Activated CD8-positive, alpha-beta memory T cell treated with anti-CD3 and anti-CD28 coated beads for 36 hours (primary cell): ENCODE measurements around the gene TMEM25. TPM values are rescaled to one million over a fixed set of nuclear protein-coding genes. Genes with fewer than 3 reads are reported as not detected.

ENCODE experiments used
- CTCF ChIA-PET: fragments of 350-600 bp; sonication (Branson Sonifier 250); formaldehyde crosslinking; loops from one replicate; lab custom pipeline; 2021; ENCODE audit warnings: antibody characterized with exemption; lab: Charles Lee
- POLR2A ChIA-PET: fragments of 350-600 bp; sonication (Branson Sonifier 250); formaldehyde crosslinking; loops from one replicate; lab custom pipeline; 2021; ENCODE audit warnings: antibody characterized with exemption; lab: Charles Lee
- total RNA-seq, 2 experiments: library from RNA; stranded (reverse); gene quantifications; one replicate each; pipeline ENCODE4 v1.2.3, GENCODE V29; 2021

Gene TMEM25
- total RNA-seq, 2 experiments from 2014 or later: 8.9 to 9.6 TPM

DNA sequence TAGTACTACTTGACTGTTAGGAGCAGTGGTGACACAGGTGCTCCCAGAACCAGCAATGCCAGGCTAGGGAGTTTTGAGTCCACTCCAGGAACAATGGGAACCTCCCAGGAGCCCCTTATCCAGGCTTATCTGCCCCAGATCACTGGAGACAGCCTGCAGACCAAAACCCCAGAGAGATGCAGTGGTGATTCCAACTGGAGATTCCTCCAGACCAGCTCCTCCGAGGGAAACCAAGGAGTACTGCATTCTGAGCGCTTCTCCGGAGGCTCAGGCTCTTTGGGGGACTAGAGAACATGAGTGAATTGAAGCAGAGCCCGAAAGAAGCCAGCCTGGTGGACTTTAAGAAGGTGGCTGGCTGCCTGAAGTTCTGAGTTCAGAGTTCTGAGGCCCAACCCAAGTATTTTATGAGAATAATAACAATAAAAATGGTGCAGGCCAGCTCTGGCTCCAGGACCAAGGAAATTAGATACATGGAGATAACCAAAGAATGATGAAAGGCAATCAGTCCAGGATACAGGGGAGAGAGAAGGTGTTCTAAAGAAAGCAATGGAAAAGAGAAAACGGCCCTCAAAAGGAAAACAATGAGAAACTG, 1.3 kb upstream of the TMEM25 start:
- ChIA-PET CTCF (interaction anchor here (1.2 kb wide), 1 partner anchor 35 kb away, joined by 3 read pairs; no protein-coding TSS in a partner anchor), POLR2A (interaction anchor here (0.6 kb wide), 1 partner anchor 132 kb away, joined by 3 read pairs; no protein-coding TSS in a partner anchor)

DNA sequence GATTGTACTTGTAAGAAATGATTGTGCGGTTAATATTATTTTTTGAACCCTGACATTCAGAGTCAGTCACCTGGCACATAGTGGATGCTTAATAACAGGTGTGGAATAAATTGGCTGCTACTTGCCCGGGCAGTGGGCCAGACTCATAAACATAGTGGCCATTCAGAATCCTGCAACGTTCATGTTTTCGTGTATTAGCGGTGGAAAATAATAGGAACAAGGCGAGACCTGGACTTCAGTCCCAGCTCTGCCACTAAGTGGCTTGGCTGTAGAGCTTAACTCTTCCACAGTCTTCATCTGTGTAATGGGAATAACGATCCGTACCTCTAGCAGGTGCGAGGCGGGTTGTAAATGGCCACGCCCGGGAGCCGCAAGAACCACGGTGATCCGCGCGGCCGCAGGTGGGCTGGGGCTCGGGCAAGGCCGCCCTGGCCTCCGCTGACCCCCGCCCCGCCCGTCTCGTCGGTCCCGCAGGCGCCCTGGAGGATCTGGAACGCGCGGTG, 761 bp upstream of the TMEM25 start:
- CTCF ChIA-PET: interaction anchor here (1.2 kb wide), 1 partner anchor 35 kb away, joined by 3 read pairs; no protein-coding TSS in a partner anchor
- POLR2A ChIA-PET: interaction anchor here (0.6 kb wide), 1 partner anchor 132 kb away, joined by 3 read pairs; no protein-coding TSS in a partner anchor

- ChIA-PET CTCF (no interaction called here), POLR2A (no interaction called here)
These were observed 649 bp downstream of the TMEM25 start for GRCh38 chr11:118531597-118532084.

DNA sequence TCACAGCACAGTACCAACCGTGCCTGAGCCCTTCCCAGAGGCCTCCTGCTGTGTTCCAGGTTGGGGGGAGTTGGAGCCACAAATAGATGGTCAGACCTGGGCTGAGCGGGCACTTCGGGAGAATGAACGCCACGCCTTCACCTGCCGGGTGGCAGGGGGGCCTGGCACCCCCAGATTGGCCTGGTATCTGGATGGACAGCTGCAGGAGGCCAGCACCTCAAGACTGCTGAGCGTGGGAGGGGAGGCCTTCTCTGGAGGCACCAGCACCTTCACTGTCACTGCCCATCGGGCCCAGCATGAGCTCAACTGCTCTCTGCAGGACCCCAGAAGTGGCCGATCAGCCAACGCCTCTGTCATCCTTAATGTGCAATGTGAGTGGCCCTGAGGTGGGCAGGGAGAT, 1.1 kb downstream of the TMEM25 start:
- CTCF ChIA-PET: no interaction called here
- POLR2A ChIA-PET: no interaction called here

GRCh38 chr11:118532852-118533768, 2.1 kb downstream of the TMEM25 start:
- POLR2A ChIA-PET: no interaction called here
- CTCF ChIA-PET: no interaction called here

GRCh38 chr11:118533769-118534729, 3.1 kb downstream of the TMEM25 start:
- ChIA-PET POLR2A (no interaction called here), CTCF (no interaction called here)

- POLR2A ChIA-PET: no interaction called here
- CTCF ChIA-PET: no interaction called here
These were observed 4.3 kb downstream of the TMEM25 start for GRCh38 chr11:118535261-118535660.

DNA sequence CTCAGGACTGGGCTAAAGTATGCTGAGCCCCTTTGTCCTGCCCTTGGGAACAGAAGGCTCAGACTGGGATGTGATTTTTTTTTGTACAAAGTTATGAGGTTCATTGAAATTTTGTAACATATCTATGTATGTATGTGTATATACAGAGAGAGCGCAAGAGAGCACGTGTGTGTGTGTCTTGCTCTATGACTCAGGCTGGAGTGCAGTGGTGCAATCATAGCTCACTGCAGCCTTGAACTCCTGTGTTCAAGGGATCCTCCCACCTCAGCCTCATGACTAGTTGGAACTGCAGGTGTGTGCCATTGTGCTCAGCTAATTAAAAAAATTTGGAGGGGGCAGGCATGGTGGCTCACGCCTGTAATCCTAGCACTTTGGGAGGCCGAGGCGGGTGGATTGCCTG, 5.7 kb downstream of the TMEM25 start:
- POLR2A ChIA-PET: interaction anchor here (0.6 to 0.7 kb wide), 2 partner anchors 18 to 461 kb away, joined by 3 to 4 read pairs; no protein-coding TSS in a partner anchor
- CTCF ChIA-PET: interaction anchor here (0.7 kb wide), 1 partner anchor 168 kb away, joined by 5 read pairs; no protein-coding TSS in a partner anchor

GRCh38 chr11:118537409-118537980, 6.5 kb downstream of the TMEM25 start:
- ChIA-PET CTCF (no interaction called here), POLR2A (interaction anchor here (0.7 kb wide), 1 partner anchor 460 kb away, joined by 3 read pairs; no protein-coding TSS in a partner anchor)

DNA sequence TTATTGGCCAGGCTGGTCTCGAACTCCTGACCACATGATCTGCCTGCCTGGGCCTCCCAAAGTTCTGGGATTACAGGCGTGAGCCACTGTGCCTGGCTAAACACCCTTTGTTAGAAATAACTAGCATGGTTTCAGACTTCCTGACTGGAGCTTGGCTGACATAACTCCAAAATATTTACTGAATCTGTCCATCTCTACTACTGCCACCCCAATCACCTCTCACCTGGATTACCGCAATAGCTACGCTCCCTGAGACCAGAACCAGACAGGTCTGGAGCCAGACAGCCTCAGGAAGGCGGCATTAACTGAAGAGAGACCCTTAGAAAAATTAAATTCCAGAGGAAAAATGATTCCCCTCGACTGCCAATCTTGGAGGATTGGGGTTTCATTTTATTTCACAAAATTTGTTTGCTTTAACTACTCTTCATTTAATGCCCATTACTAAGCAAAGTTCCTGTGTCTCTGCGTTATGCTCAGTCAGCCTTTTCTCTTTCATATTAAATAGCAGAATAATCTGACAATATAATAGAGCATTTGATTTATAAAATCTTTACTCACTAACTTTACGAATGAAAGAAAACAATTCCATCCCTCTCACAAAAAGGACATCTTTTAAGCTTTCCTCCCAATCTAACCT, 13.1 kb downstream of the TMEM25 start:
- CTCF ChIA-PET: no interaction called here
- POLR2A ChIA-PET: no interaction called here

DNA sequence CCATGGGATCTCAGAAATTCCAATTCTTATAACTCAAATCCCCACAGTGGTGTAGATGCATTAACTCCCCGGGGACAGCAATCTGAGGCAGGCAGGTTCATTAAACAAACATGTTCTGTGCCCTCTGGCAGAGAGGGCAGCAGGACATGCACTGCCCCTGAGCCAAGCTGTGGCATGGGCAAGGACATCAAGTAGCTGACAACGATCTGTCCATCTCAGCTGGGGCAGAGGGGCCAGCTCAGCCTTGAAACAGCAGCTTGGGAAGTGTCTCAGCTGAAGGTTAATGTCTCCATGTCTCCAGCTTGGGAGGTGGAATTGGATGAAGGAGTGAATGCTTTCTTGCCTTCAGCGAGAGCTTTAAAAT, 13.6 kb downstream of the TMEM25 start:
- ChIA-PET POLR2A (no interaction called here), CTCF (no interaction called here)

DNA sequence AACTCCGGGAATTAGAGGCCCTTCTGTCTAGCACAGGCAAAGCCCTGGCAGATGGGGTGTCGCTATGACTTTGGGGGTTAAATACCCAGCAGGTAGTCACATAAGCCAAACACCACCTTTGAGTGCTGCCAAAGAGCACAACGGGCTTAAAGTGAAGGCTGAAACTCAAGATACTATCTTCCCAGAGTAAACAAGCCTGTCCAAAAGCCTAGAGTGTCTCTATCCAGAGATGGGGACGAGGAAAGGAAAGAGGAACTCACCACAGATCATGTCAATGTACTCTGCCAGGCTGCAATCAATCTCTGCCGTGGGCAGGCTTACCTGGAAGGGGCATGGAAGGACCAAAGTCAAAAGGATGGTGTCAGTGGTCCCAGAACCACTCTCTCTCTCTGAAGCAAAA, 14.5 kb downstream of the TMEM25 start:
- CTCF ChIA-PET: no interaction called here
- POLR2A ChIA-PET: no interaction called here

DNA sequence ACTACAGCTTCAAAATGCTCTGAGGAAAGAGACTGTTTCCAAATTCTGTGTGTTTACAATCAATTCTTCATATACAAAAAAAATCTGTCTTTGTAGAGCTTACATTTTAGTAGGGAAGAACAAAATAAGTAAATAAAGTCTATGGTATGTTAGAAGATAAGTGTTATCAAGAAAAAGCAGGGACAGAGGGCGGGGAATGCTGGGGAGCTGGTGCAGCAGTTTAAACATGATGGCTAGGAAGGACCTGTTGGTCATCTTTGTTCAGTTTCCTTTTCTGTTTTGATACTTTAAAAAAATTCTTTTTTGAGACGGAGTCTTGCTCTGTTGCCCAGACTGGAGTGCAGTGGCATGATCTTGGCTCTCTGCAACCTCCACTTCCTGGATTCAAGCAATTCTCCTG, 16.1 kb downstream of the TMEM25 start:
- ChIA-PET CTCF (interaction anchor here (0.6 kb wide), 1 partner anchor 162 kb away, joined by 3 read pairs; no protein-coding TSS in a partner anchor), POLR2A (interaction anchor here (0.7 kb wide), 1 partner anchor 51 kb away, joined by 8 read pairs; no protein-coding TSS in a partner anchor)

GRCh38 chr11:118552341-118552740, 21.3 kb downstream of the TMEM25 start:
- CTCF ChIA-PET: no interaction called here
- POLR2A ChIA-PET: no interaction called here

- ChIA-PET CTCF (no interaction called here), POLR2A (interaction anchor here (0.6 kb wide), 1 partner anchor 372 kb away, joined by 3 read pairs; no protein-coding TSS in a partner anchor)
These were observed 29.8 kb downstream of the TMEM25 start for GRCh38 chr11:118560806-118561205.

DNA sequence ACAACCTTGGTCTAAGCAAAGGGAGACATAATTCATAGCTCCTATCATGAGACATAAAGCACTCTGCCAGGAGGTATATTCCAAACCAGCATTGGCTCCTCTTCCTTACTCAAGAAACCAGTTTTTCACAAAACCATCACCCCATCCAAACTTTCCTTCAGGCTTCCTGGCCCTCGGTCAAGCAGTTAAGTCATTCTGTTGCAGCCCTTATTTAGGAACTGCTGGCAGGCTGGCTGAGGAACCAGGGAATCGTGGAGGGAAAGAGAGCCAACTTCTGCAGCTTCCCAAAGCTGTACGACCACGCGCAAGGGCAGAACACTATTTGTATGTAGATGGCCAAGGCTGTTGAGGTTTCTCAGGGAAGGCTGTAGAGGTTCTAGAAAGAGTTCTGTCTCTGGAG, 34.1 kb downstream of the TMEM25 start:
- POLR2A ChIA-PET: no interaction called here
- CTCF ChIA-PET: interaction anchor here (0.6 to 0.7 kb wide), 2 partner anchors 35 to 76 kb away, joined by 3 read pairs; no protein-coding TSS in a partner anchor

GRCh38 chr11:118569670-118570069, 38.7 kb downstream of the TMEM25 start:
- ChIA-PET POLR2A (no interaction called here), CTCF (interaction anchor here (1.1 kb wide), 1 partner anchor 44 kb away, joined by 3 read pairs; no protein-coding TSS in a partner anchor)

GRCh38 chr11:118570787-118571186, 39.8 kb downstream of the TMEM25 start:
- CTCF ChIA-PET: interaction anchor here (0.6 to 1.8 kb wide), 2 partner anchors 18 to 19 kb away, joined by 4 to 5 read pairs; no protein-coding TSS in a partner anchor
- POLR2A ChIA-PET: no interaction called here
